OCI-LY7 (cell line): ENCODE results near the gene EME2. TPM values are rescaled to one million over a fixed set of nuclear protein-coding genes. Genes with fewer than 3 reads are reported as not detected.

ENCODE experiments used
- BruUV-seq: library from RNA; stranded (reverse); fragments of 400-500 nt; replicated peaks from 2 replicates; lab custom pipeline; 2021; lab: Mats Ljungman, UMichigan
- CTCF ChIA-PET: fragments of 300-600 bp; sonication (Branson Sonifier 250); formaldehyde crosslinking; loops from one replicate; lab custom pipeline; 2022; ENCODE audit warnings: antibody characterized with exemption; ENCODE audit not compliant: unreplicated experiment; lab: Charles Lee
- POLR2A ChIA-PET: fragments of 300-600 bp; sonication (Branson Sonifier 250); formaldehyde crosslinking; loops from one replicate; lab custom pipeline; 2022; ENCODE audit warnings: antibody characterized with exemption; lab: Charles Lee
- DNase-seq: peaks from one replicate; pipeline ENCODE4 v3.0.0-alpha.2; 2015; ENCODE audit warnings: low spot score
- H2AFZ ChIP-seq: fragments of 200-600 bp; sonication (generic), shearing (Covaris generic); 2 replicates; pipeline ENCODE4 v1.6.1; 2014; ENCODE audit warnings: mild to moderate bottlenecking, antibody characterized with exemption, low read length, moderate library complexity
- H3K27ac ChIP-seq: fragments of 200-600 bp; sonication (generic); 2 replicates; pipeline ENCODE4 v1.5.1; 2014; ENCODE audit warnings: mixed run types, low read depth, mild to moderate bottlenecking, moderate library complexity, low read length, inconsistent platforms; ENCODE audit not compliant: poor library complexity, severe bottlenecking
- H3K36me3 ChIP-seq: fragments of 200-600 bp; sonication (generic); 2 replicates; pipeline ENCODE4 v1.6.1; 2014; ENCODE audit warnings: mild to moderate bottlenecking, antibody characterized with exemption, low read length, moderate library complexity, mixed read lengths; ENCODE audit not compliant: insufficient read depth
- H3K4me1 ChIP-seq: fragments of 200-600 bp; sonication (generic); 2 replicates; pipeline ENCODE4 v1.5.1; 2014; ENCODE audit warnings: mild to moderate bottlenecking, low read length; ENCODE audit not compliant: insufficient read depth, poor library complexity, severe bottlenecking
- H3K4me2 ChIP-seq: fragments of 200-600 bp; sonication (generic); 2 replicates; pipeline ENCODE4 v1.6.1; 2014; ENCODE audit warnings: mild to moderate bottlenecking, low read length
- H3K4me3 ChIP-seq: fragments of 200-600 bp; sonication (generic); 2 replicates; pipeline ENCODE4 v1.5.1; 2014; ENCODE audit warnings: mild to moderate bottlenecking, low read depth, low read length; ENCODE audit not compliant: poor library complexity, severe bottlenecking
- H3K79me2 ChIP-seq: fragments of 200-600 bp; sonication (generic); 2 replicates; pipeline ENCODE4 v1.6.1; 2016; ENCODE audit warnings: low read depth, mild to moderate bottlenecking, low read length, moderate library complexity, mixed read lengths; ENCODE audit not compliant: insufficient read depth
- H3K9me2 ChIP-seq: fragments of 200-600 bp; sonication (generic); 2 replicates; pipeline ENCODE4 v1.6.1; 2016; ENCODE audit warnings: mild to moderate bottlenecking, low read length, mixed read lengths; ENCODE audit not compliant: insufficient read depth
- H3K9me3 ChIP-seq: fragments of 200-600 bp; sonication (generic); 2 replicates; pipeline ENCODE4 v1.6.1; 2014; ENCODE audit warnings: mild to moderate bottlenecking, mixed run types, low read length, mixed read lengths
- H4K20me1 ChIP-seq: fragments of 200-600 bp; sonication (generic); 2 replicates; pipeline ENCODE4 v1.6.1; 2014; ENCODE audit warnings: mild to moderate bottlenecking, antibody characterized with exemption, low read length, moderate library complexity, mixed read lengths; ENCODE audit not compliant: insufficient read depth
- CTCF ChIP-seq: fragments of 200-600 bp; sonication (generic); conservative IDR thresholded peaks from 2 replicates; pipeline ENCODE4 v1.5.1; 2014; ENCODE audit warnings: mild to moderate bottlenecking, antibody characterized with exemption, low read length, moderate library complexity, mixed read lengths
- EZH2phosphoT487 ChIP-seq: fragments of 200-600 bp; sonication (generic); IDR thresholded peaks from 2 replicates; pipeline ENCODE4 v1.6.1; 2018; ENCODE audit warnings: low read depth, borderline replicate concordance, mild to moderate bottlenecking, mixed run types, antibody characterized with exemption, low read length, moderate library complexity, mixed read lengths
- intact Hi-C: fragments of 100-400 bp; cut with micrococcal nuclease; formaldehyde crosslinking; loops from one replicate; pipeline ENCODE4 v1.10.0; 2022; ENCODE audit not compliant: unreplicated experiment
- total RNA-seq, 2 experiments: library from RNA; depleted of rRNA in 1 of 2; stranded (reverse); fragments of >200 nt in 1 of 2; shearing (Covaris generic) in 1 of 2; gene quantifications; 2 replicates each; pipeline ENCODE4 v1.2.3, GENCODE V29; 2014 to 2022

EME2 gene
- total RNA-seq, 2 experiments from 2014 or later, result 23.8 to 48.5 TPM

GRCh38 chr16:1776672-1776955 is 4.0 kb downstream of the EME2 start:
- BruUV-seq, result no TSS peak
- Histone ChIP-seq H3K9me3 (no peaks in the 10 kb centered on the region), H3K4me1 (peaks cover 18% of the 10 kb centered on the region), H3K4me3 (no peak overlapping the region), H3K79me2 (peaks cover 26% of the 10 kb centered on the region; the same call in 1 of the 2 replicates), H3K9me2 (no peaks in the 10 kb centered on the region), H4K20me1 (no peaks in the 10 kb centered on the region), H2AFZ (no peak overlapping the region), H3K27ac (no peak overlapping the region), H3K36me3 (peaks cover 67% of the 10 kb centered on the region), H3K4me2 (no peak overlapping the region)
- TF ChIP-seq EZH2phosphoT487, result no peak
- TF ChIP-seq CTCF, result no peak
- ChIA-PET CTCF (no interaction called here), POLR2A (no interaction called here)
- intact Hi-C loops, result no loop called here
- DNase-seq, result no peak

- peaks cover 19% of the 10 kb centered on the region for H3K4me1 ChIP-seq
- ChIA-PET POLR2A (no interaction called here), CTCF (no interaction called here)
- H3K27ac ChIP-seq, result no peak overlapping the region
- peaks cover 22% of the 10 kb centered on the region; the same call in 1 of the 2 replicates for H3K79me2 ChIP-seq
- no peak overlapping the region for H3K4me2 ChIP-seq
- H3K9me2 ChIP-seq, result no peaks in the 10 kb centered on the region
- BruUV-seq, result no TSS peak
- H3K9me3 ChIP-seq, result no peaks in the 10 kb centered on the region
- intact Hi-C loops, result no loop called here
- H4K20me1 ChIP-seq, result no peaks in the 10 kb centered on the region
- no peak for DNase-seq
- H2AFZ ChIP-seq, result no peak overlapping the region
- no peak overlapping the region for H3K4me3 ChIP-seq
- H3K36me3 ChIP-seq, result peaks cover 64% of the 10 kb centered on the region
- TF ChIP-seq EZH2phosphoT487 (no peak), CTCF (no peak)
These were observed 4.4 kb downstream of the EME2 start for GRCh38 chr16:1776991-1777374.

- Histone ChIP-seq H3K4me3 (no peak overlapping the region), H2AFZ (no peak overlapping the region), H4K20me1 (no peaks in the 10 kb centered on the region), H3K36me3 (peaks cover 58% of the 10 kb centered on the region), H3K9me2 (no peaks in the 10 kb centered on the region), H3K4me2 (no peak overlapping the region), H3K4me1 (peaks cover 19% of the 10 kb centered on the region), H3K9me3 (no peaks in the 10 kb centered on the region), H3K27ac (no peak overlapping the region), H3K79me2 (peaks cover 17% of the 10 kb centered on the region; the same call in 1 of the 2 replicates)
- POLR2A ChIA-PET, result no interaction called here
- intact Hi-C loops, result no loop called here
- no peak for DNase-seq
- BruUV-seq, result no TSS peak
- TF ChIP-seq EZH2phosphoT487, result no peak
- TF ChIP-seq CTCF, result no peak
- CTCF ChIA-PET, result no interaction called here
These were observed 5.0 kb downstream of the EME2 start for GRCh38 chr16:1777375-1778199.
